ENCODE measurements around the gene LRRC37B. TPM values are rescaled to one million over a fixed set of nuclear protein-coding genes. Genes with fewer than 3 reads are reported as not detected.
"Not testable (repeated sequence)": the region's sequence is repeated elsewhere in the genome, so short reads cannot be mapped to it uniquely, and the experiment has no call there.

Gene LRRC37B
- total and polyA plus RNA-seq, 8 donors = 3.2 to 132 (median 16.3) TPM

DNA sequence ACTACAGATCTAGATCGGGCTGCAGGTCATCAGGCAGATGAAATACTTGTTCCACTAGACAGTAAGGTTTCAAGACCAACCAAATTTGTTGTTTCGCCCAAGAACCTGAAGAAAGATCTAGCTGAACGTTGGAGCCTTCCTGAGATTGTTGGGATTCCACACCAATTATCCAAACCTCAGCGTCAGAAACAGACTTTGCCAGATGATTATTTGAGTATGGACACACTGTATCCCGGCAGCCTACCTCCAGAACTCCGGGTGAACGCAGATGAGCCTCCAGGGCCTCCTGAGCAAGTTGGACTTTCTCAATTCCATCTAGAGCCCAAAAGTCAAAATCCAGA is 14.4 kb downstream of the LRRC37B start:
- H3K4me1 ChIP-seq = peaks cover 0 to 8% (median 0%) of the 10 kb centered on the region in 4 donors
- WGBS, 5 donors = 93 to 97% (median 95%) methylated on average over 5 to 7 of the region's 7 CpGs
- no peak overlapping the region for H3K27ac ChIP-seq
- no peaks in the 10 kb centered on the region for H3K9me3 ChIP-seq
- no peaks in the 10 kb centered on the region for H3K27me3 ChIP-seq
- DNase-seq = no peak
- H3K36me3 ChIP-seq = peaks cover 3 to 63% (median 55%) of the 10 kb centered on the region in 4 donors
- intact Hi-C loops (cut with DNase I; ENCODE audit: low total_unique reads) = no loop called here
- H3K4me3 ChIP-seq = no peak overlapping the region
- TF ChIP-seq POLR2A (IDR thresholded peaks at IDR 0.05) = no peak
- TF ChIP-seq, protein P1, sequence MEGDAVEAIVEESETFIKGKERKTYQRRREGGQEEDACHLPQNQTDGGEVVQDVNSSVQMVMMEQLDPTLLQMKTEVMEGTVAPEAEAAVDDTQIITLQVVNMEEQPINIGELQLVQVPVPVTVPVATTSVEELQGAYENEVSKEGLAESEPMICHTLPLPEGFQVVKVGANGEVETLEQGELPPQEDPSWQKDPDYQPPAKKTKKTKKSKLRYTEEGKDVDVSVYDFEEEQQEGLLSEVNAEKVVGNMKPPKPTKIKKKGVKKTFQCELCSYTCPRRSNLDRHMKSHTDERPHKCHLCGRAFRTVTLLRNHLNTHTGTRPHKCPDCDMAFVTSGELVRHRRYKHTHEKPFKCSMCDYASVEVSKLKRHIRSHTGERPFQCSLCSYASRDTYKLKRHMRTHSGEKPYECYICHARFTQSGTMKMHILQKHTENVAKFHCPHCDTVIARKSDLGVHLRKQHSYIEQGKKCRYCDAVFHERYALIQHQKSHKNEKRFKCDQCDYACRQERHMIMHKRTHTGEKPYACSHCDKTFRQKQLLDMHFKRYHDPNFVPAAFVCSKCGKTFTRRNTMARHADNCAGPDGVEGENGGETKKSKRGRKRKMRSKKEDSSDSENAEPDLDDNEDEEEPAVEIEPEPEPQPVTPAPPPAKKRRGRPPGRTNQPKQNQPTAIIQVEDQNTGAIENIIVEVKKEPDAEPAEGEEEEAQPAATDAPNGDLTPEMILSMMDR (IDR thresholded peaks at IDR 0.05) = no peak
- no peak for TF ChIP-seq POLR2AphosphoS5 (IDR thresholded peaks at IDR 0.05)
- no peak for TF ChIP-seq EP300 (IDR thresholded peaks at IDR 0.05)

DNA sequence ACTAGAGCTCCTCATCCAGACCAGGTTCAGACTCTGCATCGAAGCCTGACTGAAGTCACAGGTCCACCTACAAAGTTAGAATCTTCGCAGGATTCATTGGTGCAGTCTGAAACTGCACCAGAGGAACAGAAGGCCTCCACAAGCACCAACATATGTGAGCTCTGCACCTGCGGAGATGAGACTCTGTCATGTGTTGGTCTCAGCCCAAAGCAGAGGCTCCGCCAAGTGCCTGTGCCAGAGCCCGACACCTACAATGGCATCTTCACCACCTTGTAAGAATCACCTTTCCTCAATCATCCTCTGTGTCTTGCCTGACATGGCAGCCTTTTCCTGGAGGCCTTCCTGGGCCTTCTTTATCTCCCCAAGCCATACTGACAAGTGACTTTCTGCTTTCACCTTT is 15.4 kb downstream of the LRRC37B start:
- WGBS, 5 donors = 88 to 100% (median 96%) methylated on average over 2 to 4 of the region's 5 CpGs
- peaks cover 3 to 62% (median 55%) of the 10 kb centered on the region in 4 donors for H3K36me3 ChIP-seq
- H3K9me3 ChIP-seq; H3K4me3 ChIP-seq; H3K4me1 ChIP-seq; DNase-seq; H3K27me3 ChIP-seq; H3K27ac ChIP-seq; intact Hi-C loops (cut with DNase I; ENCODE audit: low total_unique reads): not testable (repeated sequence)

DNA sequence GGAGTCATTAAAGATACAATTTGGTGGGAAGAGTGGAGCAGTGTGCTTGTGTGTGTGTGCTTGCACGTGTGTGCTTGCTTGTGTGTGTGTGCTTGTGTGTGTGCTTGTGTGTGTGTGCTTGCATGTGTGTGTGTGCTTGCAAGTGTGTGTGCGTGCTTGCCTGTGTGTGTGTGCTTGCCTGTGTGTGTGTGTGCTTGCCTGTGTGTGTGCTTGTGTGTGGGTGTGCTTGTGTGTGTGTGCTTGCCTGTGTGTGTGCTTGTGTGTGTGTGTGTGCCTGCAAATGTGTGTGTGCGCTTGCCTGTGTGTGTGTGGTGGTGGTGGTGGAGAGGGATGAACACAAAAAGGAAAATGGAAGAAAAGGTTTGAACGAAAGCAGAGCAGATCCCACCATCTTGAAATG is 20.1 kb downstream of the LRRC37B start:
- H3K36me3 ChIP-seq = peaks cover 0 to 25% (median 17%) of the 10 kb centered on the region in 4 donors
- H3K27me3 ChIP-seq; H3K27ac ChIP-seq; H3K4me1 ChIP-seq; intact Hi-C loops (cut with DNase I; ENCODE audit: low total_unique reads); H3K4me3 ChIP-seq; DNase-seq; H3K9me3 ChIP-seq: not testable (repeated sequence)
- 93 to 96% (median 94%) methylated on average over 4 of the region's 4 CpGs for WGBS, 5 donors

DNA sequence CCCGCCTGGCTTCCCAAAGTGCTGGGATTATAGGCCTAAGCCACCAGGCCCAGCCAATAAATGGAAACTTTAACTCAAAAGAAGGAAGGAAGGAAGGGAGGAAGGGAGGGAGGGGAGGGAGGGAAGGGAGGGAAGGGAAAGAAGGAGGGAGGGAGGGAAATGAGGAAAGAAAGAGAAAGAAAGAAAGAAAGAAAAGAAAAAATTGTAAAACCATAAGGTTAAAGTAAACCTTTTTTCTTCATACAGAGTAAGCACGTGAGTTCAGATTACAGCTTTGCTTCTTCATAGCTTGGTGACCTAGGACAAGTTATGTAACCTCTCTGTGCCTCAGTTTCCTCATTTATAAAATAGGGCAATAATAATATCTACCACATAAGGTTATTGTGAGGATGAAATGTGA is 26.0 kb downstream of the LRRC37B start:
- Histone ChIP-seq H3K9me3 (no peaks in the 10 kb centered on the region), H3K27ac (no peak overlapping the region), H3K36me3 (peaks cover 17 to 56% (median 56%) of the 10 kb centered on the region in 4 donors), H3K4me1 (no peaks in the 10 kb centered on the region), H3K27me3 (no peaks in the 10 kb centered on the region), H3K4me3 (no peak overlapping the region)
- WGBS, 5 donors = 87 to 98% (median 96%) methylated on average over 2 of the region's 2 CpGs
- no peak for DNase-seq
- TF ChIP-seq, protein P1 (IDR thresholded peaks at IDR 0.05) = no peak
- no peak for TF ChIP-seq EP300 (IDR thresholded peaks at IDR 0.05)
- intact Hi-C loops (cut with DNase I; ENCODE audit: low total_unique reads) = no loop called here

DNA sequence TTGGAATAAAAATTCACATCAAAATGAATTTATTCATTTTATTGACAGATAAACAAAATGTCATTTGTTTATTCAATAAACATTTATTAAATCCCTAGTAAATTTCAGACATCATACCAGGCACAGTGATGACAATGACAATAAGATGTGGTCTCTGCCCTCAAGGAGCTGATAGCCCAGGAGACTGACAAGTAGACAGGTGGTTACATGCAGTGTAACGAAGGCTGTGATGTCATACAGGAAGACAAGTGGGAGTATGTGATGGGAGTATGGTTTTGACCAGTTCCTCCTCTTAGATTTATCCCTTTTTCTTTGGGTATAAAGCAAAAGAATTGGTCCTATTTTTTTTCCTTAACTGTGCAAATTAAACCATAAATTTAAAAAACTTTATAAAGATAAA is 26.6 kb downstream of the LRRC37B start:
- intact Hi-C loops (cut with DNase I; ENCODE audit: low total_unique reads); DNase-seq; H3K27me3 ChIP-seq; H3K9me3 ChIP-seq; H3K4me1 ChIP-seq; H3K27ac ChIP-seq; H3K4me3 ChIP-seq: not testable (repeated sequence)
- H3K36me3 ChIP-seq = peaks cover 20 to 61% (median 61%) of the 10 kb centered on the region in 4 donors
- whole genome bisulfite sequencing, 5 donors = 83 to 90% (median 87%) methylated on average over 1 of the region's 1 CpG

DNA sequence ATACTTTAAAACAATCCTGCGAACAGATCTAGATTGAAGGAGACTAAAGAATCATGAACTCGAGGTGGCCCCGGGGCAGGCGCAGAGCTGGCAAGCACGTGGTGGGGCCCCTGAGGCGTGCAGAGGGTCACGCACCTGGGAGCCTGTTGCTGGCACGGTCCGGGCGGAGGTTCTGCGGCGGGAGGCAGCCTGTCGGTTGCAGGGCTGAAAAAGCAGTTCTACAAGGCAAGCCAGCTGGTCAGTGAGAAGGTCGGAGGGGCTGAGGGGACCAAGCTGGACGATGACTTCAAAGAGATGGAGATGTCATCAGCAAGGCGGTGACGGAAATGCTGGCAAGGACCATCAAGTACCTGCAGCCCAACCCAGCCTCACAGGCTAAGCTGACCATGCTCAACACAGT is 33.1 kb downstream of the LRRC37B start:
- intact Hi-C loops (cut with DNase I; ENCODE audit: low total_unique reads); H3K27ac ChIP-seq; H3K4me3 ChIP-seq; DNase-seq; H3K4me1 ChIP-seq; H3K27me3 ChIP-seq; H3K9me3 ChIP-seq: not testable (repeated sequence)
- 92 to 96% (median 94%) methylated on average over 15 to 17 of the region's 17 CpGs for WGBS, 5 donors
- H3K36me3 ChIP-seq = peaks cover 22 to 62% (median 57%) of the 10 kb centered on the region in 4 donors

DNA sequence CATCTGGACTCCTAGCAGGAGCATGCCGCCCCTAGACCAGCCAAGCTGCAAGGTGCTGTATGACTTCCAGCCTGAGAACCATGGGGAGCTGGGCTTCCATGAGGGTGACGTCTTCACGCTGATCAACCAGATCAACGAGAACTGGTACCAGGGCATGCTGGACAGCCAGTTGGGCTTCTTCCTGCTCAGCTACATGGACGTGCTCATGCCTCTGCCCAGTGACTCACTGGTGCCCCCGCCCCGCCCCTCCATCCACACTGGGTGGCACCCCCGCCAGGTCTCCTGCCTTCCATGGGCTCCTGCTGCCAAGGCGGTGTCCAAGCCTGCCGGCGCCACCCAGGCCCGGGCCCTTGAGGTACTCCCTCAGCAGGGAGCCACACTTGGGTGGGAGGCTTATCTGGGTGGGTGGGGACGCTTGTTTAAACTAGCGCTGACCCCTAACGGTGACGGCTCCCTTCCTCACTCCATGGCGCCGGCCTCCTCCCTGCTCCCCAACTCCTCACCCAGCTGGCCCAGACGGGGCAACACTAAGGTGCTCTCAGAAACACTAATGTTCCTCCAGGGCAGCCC is 34.2 kb downstream of the LRRC37B start:
- H3K4me3 ChIP-seq; H3K27ac ChIP-seq; intact Hi-C loops (cut with DNase I; ENCODE audit: low total_unique reads); H3K27me3 ChIP-seq; DNase-seq; H3K9me3 ChIP-seq; H3K4me1 ChIP-seq: not testable (repeated sequence)
- H3K36me3 ChIP-seq = peaks cover 11 to 50% (median 46%) of the 10 kb centered on the region in 4 donors
- WGBS, 5 donors = 89 to 96% (median 94%) methylated on average over 9 to 19 of the region's 19 CpGs

DNA sequence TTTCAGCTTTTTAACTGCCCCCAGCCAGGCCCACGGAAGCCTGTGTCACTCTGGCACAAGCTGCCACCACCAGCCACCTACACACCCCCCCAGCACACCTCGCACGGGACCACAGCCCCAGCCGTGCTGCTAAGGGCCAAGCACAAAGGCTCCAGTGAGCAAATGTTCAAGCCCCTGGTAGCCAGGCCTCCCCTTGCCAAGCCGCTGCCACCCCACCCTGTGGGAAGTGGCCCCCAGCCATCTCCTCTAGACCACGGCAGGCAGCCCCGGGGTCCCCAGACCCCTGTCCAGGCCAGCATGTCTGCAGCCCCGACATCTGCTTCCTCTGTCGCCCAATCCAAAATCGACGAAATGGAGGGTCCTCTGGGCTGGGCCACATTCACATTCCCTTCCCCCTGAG is 35.1 kb downstream of the LRRC37B start:
- DNase-seq; intact Hi-C loops (cut with DNase I; ENCODE audit: low total_unique reads): not testable (repeated sequence)
- WGBS, 5 donors = 93 to 98% (median 95%) methylated on average over 4 to 10 of the region's 11 CpGs

DNA sequence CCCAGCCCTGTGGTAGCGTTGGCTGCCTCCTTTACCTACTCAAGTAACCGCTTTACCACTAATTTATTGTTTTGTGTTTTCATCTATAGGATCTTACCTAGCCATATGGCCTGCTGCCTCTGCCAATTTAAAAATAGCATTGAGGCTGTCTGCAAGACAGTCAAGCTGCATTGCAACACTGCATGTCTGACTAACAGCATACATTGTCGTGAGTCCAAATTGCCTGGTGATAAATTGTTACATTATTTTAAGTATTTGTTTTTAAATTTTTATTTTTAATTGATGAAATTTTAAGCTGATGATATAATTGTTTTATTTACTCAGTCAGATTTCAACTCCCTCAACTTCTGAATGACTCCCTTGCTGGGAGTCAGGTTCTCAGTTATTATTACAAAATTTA is 38.4 kb downstream of the LRRC37B start:
- H3K9me3 ChIP-seq; H3K4me1 ChIP-seq; DNase-seq; H3K27me3 ChIP-seq; H3K27ac ChIP-seq; H3K4me3 ChIP-seq; intact Hi-C loops (cut with DNase I; ENCODE audit: low total_unique reads): not testable (repeated sequence)
- peaks cover 9 to 38% (median 35%) of the 10 kb centered on the region in 4 donors for H3K36me3 ChIP-seq
- 91 to 95% (median 93%) methylated on average over 3 of the region's 3 CpGs for WGBS, 5 donors

More for the DNA sequence above, 35.1 kb downstream of the LRRC37B start:
- not testable (repeated sequence) for H3K27ac ChIP-seq, H3K9me3 ChIP-seq, H3K27me3 ChIP-seq, H3K4me3 ChIP-seq, H3K4me1 ChIP-seq
- peaks cover 11 to 41% (median 37%) of the 10 kb centered on the region in 4 donors for H3K36me3 ChIP-seq

DNA sequence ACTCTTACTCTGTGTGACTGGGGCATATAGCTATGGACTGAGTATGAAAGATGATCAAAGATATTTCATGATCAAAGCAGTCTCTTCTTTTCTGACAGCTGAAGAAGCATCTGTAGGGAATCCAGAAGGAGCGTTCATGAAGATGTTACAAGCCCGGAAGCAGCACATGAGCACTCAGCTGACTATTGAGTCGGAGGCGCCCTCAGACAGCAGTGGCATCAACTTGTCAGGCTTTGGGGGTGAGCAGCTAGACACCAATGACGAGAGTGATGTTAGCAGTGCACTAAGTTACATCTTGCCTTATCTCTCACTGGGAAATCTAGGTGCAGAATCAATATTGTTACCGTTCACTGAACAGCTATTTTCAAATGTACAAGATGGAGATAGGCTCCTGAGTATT is 40.5 kb downstream of the LRRC37B start:
- WGBS, 5 donors = 93 to 98% (median 95%) methylated on average over 6 of the region's 6 CpGs
- H3K4me3 ChIP-seq; H3K4me1 ChIP-seq; H3K27me3 ChIP-seq; DNase-seq; H3K9me3 ChIP-seq; intact Hi-C loops (cut with DNase I; ENCODE audit: low total_unique reads); H3K27ac ChIP-seq: not testable (repeated sequence)
- peaks cover 0 to 31% (median 24%) of the 10 kb centered on the region in 4 donors for H3K36me3 ChIP-seq
